GM19238 (cell line): ENCODE data around the gene USE1.

ENCODE experiments used
- DNase-seq: peaks from one replicate; pipeline ENCODE4 v3.0.0; 2011; ENCODE audit warnings: low spot score; ENCODE audit not compliant: insufficient read length

USE1 gene

DNA sequence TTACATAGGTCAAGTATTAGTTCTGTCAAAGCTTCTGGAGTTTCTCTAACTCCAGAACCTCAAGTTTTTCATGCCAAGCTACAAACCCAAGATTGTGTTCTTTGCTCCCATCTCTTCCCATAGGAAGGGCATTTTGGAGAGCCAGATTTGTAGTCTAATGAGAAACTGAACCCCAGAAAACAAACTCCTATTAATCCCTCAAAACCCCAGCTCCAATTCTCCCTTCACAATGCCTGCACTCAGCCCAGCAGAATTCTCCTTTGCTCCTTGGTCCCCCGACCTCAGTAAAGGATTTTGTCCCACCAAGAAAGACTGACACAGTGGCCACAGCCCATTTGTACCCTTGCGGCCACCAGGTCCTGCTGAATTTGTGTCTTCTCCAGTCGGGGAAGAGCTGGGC is 41.0 kb downstream of the USE1 start:
- DNase-seq, result no peak

- no peak for DNase-seq
Observed at GRCh38 chr19:17259118-17259780, 44.1 kb downstream of the USE1 start.

DNA sequence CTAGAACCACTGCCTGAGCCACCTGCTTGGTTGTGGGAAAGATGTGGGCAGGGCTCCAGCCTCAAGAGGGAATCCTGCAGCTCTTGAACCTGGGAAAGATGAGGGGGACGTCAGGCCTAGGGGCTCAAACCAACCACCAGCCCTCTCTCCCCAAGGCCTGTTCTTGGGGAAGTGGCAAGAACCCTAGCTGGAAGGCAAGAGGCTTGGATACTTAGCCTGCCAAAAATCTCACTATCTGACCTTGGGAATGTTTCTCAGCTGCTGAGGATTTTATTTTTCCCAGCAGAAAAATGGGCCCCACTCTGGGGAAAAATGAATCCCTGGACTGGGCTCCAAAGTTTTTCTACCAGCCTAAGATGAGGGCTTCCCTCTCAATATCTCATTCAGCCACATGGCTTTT is 44.8 kb downstream of the USE1 start:
- DNase-seq, result no peak

GRCh38 chr19:17260842-17261325 is 45.7 kb downstream of the USE1 start:
- DNase-seq, result peak; percentile 94

DNA sequence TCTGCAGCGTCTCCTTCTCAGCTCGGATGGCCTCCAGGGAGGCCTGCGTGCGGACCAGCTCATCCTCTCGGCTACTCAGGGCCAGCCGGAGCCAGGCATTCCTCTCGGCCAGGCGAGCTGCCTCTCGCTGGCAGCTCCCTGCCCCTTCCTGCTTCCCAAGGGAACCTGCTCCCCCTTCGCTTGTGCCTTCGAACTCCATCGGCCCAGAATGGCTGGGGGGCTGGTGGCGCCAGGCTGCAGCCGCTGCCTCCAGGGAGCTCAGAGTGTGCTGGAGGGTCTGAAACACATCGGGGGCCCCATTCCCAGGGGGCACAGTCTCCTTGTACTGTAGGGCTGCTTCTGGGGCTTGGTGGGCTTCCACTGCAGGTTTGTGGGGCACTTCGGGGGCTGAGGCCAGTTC is 47.4 kb downstream of the USE1 start:
- DNase-seq, result no peak

DNA sequence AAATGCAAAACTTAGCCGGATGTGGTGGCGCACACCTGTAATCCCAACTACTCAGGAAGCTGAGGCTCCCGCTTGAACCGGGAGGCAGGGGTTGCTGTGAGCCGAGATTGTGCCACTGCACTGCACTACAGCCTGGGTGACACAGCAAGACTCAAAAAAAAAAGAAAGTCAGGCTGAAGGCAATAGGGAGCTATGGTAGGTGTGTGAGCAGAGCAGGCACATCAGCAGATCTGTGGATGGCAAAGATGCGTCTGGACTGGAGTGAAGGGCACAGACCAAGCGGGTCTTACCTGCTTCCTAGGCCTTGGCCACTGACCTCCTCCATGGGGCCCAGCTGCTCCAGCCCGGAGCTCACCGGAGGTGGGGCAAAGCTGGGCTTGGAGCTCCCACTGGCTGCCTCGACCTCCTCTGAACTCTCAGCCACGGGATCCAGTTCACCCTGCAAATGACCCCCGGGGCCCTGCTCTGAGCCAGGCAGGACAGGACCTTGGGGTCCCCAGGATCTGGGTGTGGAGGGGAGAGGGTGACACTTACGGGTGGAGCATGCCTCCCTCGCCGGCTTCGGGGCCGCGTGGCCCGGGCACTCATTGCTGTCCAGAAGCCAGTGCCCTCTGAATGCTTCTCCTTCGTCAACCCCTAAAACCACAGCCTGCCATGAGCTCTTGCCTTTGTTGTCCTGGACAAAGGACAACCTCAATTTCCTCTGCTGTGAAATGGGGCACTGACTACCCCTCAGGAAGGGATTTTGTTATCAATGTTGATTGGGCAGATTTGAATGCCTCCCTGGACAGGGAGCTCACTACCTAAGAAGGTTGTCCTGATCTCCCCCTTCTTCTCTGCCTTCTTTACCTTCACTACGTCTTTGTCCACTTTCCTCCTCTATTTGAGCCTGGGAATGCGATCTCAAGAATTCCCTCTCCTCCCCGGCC is 48.8 kb downstream of the USE1 start:
- DNase-seq, result no peak

DNA sequence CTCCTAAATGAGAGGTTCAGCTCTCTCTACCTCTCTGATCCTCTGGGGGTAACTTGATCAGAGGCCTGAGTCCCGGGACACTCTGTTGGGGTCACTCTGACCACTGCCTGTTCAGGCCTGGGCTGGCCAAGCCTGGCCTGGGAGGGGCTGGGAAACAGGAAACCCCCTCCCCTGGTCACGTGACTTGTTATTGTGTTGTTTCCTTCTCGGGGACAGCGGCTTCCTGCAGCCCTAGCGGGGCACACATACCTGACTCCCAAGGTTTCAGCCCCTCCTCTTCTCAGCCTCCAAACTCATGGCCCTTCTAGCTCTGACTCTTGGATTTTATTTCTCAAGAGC is 49.5 kb downstream of the USE1 start, which contains the start of gene USHBP1:
USHBP1 (minus strand) TSS at position 105 of the 339 bp plus-strand sequence. CDS start 446 bp downstream, outside the sequence.
- DNase-seq, result no peak

DNA sequence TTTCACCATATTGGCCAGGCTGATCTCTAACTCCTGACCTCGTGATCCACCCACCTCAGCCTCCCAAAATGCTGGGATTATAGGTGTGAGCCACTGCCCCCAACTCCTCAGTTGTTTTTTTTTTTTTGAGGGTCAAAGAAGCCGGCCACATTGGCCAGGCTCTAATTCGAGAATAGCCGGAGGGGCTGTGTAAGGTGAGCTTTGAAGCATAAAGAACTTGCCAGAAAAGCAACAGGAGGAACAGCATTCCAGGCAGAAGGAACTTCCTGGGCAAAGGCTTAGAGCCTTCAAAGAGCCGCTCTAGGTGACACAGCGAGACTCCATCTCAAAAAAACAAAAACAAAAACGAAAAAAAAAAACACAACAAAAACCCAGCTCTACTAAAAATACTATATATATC is 50.9 kb downstream of the USE1 start:
- DNase-seq, result no peak

- DNase-seq, result no peak
Observed at GRCh38 chr19:17266589-17266974, 51.4 kb downstream of the USE1 start.

DNA sequence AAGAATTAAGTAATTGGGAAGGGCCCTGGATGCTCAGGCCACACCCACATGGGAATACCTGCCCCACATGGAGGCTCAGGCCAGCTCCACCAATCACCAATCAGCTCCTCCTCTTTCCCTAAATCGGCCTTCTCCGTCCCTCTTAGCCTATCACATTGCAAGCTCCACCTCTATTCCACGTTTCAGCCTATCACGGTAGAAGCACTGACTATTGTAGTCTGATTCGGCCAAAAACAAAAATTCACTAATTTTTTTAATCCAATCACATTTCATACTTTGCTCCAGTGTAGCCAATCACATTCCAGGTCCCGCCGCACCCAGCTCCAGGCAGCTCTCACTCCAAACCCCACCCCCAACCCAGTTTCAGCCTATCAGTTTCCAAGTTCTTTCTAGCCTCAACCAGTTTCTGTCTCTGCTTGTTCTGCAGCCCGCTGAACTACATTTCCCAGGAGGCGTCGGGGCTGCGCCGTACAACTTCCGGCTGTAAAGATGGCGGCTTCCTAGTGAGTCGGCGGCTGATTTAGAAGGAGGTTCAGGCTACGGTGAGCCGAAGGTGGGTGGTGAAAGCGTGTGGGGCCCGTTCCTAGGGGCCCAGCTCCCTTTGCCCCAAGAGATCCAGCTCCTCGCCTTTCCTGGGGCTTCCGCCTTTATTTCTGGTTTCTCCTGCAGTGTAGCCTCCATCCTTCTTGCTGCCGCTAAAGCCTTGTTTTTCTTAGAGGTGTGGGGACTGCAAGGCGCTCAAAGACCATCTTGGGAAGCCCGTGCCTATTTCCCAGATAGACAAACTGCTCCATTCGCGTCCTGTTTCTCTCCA is 52.0 kb downstream of the USE1 start, which contains the start of gene BABAM1:
BABAM1 (plus strand) TSS at position 469 of the 814 bp plus-strand sequence. CDS start 1,364 bp downstream, outside the sequence.
- DNase-seq, result peak; percentile 98

DNA sequence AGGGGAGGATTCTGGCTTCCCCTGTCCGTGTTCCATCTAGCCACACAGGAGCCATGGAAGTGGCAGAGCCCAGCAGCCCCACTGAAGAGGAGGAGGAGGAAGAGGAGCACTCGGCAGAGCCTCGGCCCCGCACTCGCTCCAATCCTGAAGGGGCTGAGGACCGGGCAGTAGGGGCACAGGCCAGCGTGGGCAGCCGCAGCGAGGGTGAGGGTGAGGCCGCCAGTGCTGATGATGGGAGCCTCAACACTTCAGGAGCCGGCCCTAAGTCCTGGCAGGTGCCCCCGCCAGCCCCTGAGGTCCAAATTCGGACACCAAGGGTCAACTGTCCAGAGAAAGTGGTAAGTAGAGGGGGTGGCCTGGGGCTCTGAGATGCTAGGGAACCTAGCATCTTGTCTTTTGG is 53.6 kb downstream of the USE1 start:
- no peak for DNase-seq
